GM12892 (cell line): ENCODE data around the gene MTFP1.
"Not testable (repeated sequence)": the region's sequence is repeated elsewhere in the genome, so short reads cannot be mapped to it uniquely, and the experiment has no call there.

Experiments
- DNase-seq: peaks from one replicate; pipeline ENCODE4 v3.0.0; 2011; ENCODE audit not compliant: insufficient read length
- FAIRE-seq: peaks from 2 replicates; lab custom pipeline; 2011; peaks lifted over from hg19 to GRCh38; lab: Jason Lieb, UNC
- POLR2A ChIP-seq: IDR thresholded peaks from 2 replicates; pipeline ENCODE4 v1.6.1; 2011; ENCODE audit warnings: low read depth, low read length, control low read depth
- POLR2AphosphoS5 ChIP-seq: IDR thresholded peaks from 2 replicates; pipeline ENCODE4 v1.6.1; 2011; ENCODE audit warnings: low read depth, low read length, control low read depth
- TAF1 ChIP-seq: IDR thresholded peaks from 2 replicates; pipeline ENCODE4 v1.6.1; 2011; ENCODE audit warnings: low read depth, mild to moderate bottlenecking, control low read depth, low read length, borderline replicate concordance

MTFP1 gene

GRCh38 chr22:30433227-30433626 is 7.7 kb downstream of the MTFP1 start:
- no peak for FAIRE-seq

GRCh38 chr22:30433773-30434172 is 8.2 kb downstream of the MTFP1 start:
- no peak for TF ChIP-seq TAF1
- no peak for TF ChIP-seq POLR2AphosphoS5
- TF ChIP-seq POLR2A: no peak
- DNase-seq (no peak), FAIRE-seq (no peak)

More at GRCh38 chr22:30433227-30433626, 7.7 kb downstream of the MTFP1 start:
- DNase-seq: no peak
- TF ChIP-seq POLR2AphosphoS5: no peak
- TF ChIP-seq POLR2A: no peak
- TF ChIP-seq TAF1: no peak

DNA sequence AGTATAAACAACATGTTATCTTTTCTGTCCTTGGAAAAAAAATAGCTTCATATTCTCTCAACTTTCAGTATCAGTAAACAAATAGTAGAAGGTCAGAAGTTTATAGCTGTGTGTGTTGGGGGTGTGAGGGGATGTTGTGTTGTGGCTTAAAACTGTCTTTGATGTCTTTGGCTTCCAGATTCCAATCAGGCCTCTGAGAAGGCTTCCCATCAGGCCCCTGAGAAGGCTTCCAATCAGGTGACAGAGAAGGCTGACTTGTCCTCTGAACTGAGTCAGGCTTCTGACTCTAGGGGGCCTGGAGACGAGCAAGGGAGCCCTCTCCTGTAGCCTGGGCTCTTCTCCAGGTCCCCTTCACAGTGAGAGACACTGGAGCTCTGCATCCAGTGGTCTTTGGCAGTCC is 9.3 kb downstream of the MTFP1 start:
- TF ChIP-seq TAF1 (no peak), POLR2A (no peak), POLR2AphosphoS5 (no peak)
- DNase-seq (no peak), FAIRE-seq (no peak)

DNA sequence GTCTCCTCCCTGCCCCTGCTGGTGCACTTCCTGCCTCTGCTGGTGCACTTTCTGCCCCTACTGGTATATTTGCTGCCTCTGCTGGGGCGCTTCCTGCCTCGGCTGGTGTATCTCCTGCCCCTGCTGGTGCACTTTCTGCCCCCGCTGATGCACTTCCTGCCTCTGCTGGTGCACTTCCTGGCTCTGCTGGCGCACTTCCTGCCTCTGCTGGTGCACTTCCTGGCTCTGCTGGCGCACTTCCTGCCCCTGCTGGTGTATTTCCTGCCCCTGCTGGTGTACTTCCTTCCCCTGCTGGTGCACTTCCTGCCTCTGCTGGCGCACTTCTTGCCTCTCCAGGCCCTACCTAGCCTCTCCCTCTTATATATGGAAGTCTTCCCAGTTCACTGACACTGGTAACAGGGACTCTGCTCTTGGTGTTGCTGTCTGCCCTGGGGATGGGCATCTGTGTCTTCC is 10.1 kb downstream of the MTFP1 start:
- TF ChIP-seq POLR2AphosphoS5: no peak
- no peak for TF ChIP-seq TAF1
- no peak for TF ChIP-seq POLR2A
- DNase-seq (no peak), FAIRE-seq (peak; percentile 99)

GRCh38 chr22:30436196-30436595 is 10.6 kb downstream of the MTFP1 start:
- DNase-seq: no peak
- FAIRE-seq: no peak
- TF ChIP-seq TAF1 (no peak), POLR2A (no peak), POLR2AphosphoS5 (no peak)

DNA sequence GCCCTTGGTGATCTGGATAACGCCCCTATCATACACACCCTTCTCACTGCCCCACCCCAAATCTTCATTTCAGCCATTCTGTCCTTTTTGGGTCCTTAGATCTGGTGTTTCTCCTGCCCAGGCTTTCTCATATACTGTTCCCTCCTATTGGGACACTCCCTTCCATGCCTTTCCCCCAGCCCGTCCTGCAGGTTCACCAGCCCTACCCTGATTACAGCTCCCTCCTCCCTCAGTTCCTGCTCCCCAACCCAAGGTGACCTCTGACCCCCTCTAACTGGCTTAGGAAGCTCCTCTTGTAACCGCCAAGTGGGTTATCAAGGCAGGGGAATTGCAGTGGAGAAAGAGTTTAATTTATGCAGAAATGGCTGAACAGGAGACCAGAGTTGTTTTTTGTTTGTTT is 13.0 kb downstream of the MTFP1 start:
- DNase-seq (no peak), FAIRE-seq (no peak)
- TF ChIP-seq TAF1 (no peak), POLR2A (no peak), POLR2AphosphoS5 (no peak)

DNA sequence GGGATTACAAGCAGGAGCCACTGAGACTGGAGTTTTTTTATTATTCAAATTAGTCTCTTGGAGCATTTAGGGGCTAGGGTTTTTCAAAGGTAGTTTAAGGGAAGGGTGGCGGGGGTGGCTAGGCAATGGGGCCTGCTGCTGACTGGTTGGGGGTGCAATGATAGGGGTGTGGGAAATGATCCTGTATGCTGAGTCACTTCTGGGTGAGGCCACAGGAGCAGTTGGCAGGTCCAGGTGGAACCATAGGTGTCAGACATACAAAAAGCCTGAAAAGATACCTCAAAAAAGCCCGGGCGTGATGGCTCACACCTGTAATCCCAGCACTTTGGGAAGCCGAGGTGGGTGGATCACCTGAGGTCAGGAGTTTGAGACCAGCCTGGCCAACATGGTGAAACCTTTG is 13.7 kb downstream of the MTFP1 start:
- FAIRE-seq (no peak), DNase-seq (no peak)
- no peak for TF ChIP-seq TAF1
- TF ChIP-seq POLR2AphosphoS5: no peak
- TF ChIP-seq POLR2A: no peak

- TF ChIP-seq POLR2AphosphoS5 (no peak), TAF1 (no peak), POLR2A (no peak)
- DNase-seq: no peak
- no peak for FAIRE-seq
Measured at GRCh38 chr22:30439836-30440235, 14.3 kb downstream of the MTFP1 start.

- no peak for DNase-seq
- TF ChIP-seq TAF1 (no peak), POLR2AphosphoS5 (no peak), POLR2A (no peak)
- no peak for FAIRE-seq
Measured at GRCh38 chr22:30441088-30441487, 15.5 kb downstream of the MTFP1 start.

DNA sequence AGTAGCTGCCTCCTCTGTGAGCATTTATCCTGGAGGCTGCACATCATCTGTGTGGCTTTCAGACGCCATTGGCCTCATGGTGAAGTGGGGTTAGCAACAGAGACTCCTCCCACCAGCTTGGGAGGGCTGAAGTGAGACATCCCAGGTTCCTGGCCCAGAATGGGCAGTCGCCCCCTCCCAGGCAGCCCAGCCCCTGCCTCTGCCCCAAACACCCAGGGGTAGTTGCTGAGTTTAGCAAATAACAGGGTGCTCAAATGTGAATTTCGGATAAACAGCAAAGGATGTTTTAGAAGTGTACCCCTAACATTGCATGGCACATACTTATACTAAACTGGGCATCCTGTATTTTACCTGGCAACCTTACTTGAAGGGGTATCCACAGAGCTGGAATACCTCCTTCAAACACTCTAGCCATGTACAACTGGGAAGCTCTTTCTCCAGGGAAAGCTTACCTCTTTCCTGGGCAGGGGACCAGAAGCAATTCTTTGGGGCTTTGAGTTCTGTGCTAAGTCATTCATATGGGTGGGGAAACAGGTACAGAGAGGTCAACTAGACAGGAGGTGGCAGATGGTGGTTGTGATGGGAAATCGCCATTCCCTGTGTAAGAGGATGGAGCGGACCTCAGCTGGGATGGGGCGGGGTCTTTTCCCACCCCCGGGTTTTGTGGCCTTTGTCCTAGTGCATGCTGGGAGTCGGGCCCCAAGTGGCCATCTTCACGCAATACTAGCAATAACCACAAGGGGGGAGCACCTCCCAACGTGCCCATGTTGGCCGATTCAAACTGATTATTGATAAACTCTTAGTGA is 19.3 kb downstream of the MTFP1 start:
- peak; percentile 86 for FAIRE-seq
- DNase-seq: peak; percentile 73

DNA sequence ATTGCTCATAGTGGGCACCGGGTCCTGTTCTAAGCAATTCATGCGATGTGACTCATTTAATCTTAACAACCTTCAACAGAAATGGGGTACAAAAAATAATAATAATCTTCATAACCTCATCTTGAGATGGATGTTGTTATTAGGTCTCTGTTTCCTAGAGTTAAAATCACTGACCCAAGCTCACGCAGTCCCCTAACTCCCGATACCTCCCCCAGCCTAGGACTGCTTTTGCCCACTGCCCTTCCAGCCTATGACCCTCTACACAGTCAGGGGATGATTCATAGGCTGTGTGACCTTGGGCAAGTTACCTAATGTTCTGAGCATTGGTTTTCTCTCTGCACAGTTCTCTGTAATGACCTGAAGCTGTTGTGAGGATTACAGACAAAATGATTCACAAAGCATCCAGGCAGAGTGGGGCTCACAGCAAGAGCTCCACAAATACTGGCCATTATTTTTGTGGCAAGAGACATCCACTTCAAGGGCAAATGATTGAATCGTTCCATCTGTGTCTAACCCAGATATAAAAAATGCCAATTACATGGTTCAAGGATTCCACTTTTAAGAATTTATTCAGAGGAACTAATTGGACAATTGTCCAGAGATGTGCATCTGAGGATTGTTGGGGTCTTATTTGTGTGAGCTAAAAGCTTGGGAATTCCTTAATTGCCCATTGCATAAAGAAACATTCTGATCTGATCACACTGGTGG is 20.0 kb downstream of the MTFP1 start:
- TF ChIP-seq TAF1 (no peak), POLR2A (no peak), POLR2AphosphoS5 (no peak)
- FAIRE-seq: peak; percentile 56
- DNase-seq: no peak

More for the DNA sequence above, 19.3 kb downstream of the MTFP1 start:
- TF ChIP-seq TAF1 (no peak), POLR2A (peak; percentile 81), POLR2AphosphoS5 (peak; percentile 78)

DNA sequence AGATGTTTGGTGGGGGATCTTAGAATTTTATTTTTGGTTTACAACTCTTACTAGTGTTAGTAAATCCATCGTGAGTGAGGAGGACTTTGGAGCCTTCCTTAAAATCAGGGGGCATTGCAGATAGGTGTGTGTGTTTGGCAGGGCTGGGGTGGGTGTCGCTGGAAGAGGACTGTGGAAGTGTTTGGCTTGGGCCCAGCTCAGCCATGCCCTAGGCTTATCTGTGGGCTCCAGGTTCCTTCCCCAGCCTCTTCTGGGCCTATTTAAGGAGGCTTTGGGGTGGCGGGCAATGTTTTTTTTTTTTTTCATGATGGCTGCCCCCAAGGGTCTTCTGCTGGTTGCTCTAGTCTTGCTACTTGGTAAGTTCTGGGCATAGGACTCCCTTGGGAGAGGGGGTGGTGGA is 22.1 kb downstream of the MTFP1 start:
- no peak for FAIRE-seq
- TF ChIP-seq POLR2A: no peak
- TF ChIP-seq TAF1: no peak
- TF ChIP-seq POLR2AphosphoS5: no peak

DNA sequence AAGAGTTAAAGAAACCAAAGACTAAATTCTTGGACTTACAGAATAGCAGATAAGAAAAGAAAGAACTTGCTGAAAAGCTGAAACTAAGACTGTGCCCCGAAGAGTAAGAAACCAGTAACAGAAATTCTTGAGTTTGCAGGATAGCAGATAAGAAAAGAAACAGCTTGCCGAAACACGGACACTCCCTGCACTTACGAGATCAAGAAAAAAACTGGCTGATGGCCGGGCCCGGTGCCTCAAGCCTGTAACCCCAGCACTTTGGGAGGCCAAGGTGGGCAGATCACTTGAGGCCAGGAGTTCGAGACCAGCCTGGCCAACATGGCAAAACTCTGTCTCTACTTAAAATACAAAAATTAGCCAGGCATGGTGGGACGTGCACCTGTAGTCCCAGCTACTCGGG is 25.9 kb downstream of the MTFP1 start:
- not testable (repeated sequence) for DNase-seq, FAIRE-seq

More for the DNA sequence above, 22.1 kb downstream of the MTFP1 start:
- no peak for DNase-seq
